ENCODE measurements around the gene DHX9.

- TF ChIP-seq CTCF (conservative IDR thresholded peaks at IDR 0.05; ENCODE audit: low read depth, low read length) (0 out of 2 replicates have a peak, but pooled peaks have one; percentile 9), EZH2 (IDR thresholded peaks at IDR 0.05; ENCODE audit: borderline replicate concordance, low read depth, low read length, poor library complexity, severe bottlenecking) (no peak)
Observed at GRCh38 chr1:182806015-182806678, 33.0 kb upstream of the DHX9 start.
